CD4-positive, alpha-beta T cell treated with Interferon alpha-2 for 1 hour (primary cell): ENCODE results near the gene OSBPL6.

Experiments
- DNase-seq, 2 donors: peaks; one replicate each; pipeline ENCODE4 v3.0.0-alpha.2; 2020 to 2022

The OSBPL6 gene

GRCh38 chr2:178277741-178278197, 83.5 kb downstream of the OSBPL6 start:
- DNase-seq: no peak

GRCh38 chr2:178279142-178279541, 84.8 kb downstream of the OSBPL6 start:
- no peak for DNase-seq

GRCh38 chr2:178279636-178280035, 85.3 kb downstream of the OSBPL6 start:
- no peak for DNase-seq

GRCh38 chr2:178280244-178280852, 86.0 kb downstream of the OSBPL6 start:
- DNase-seq: peak; percentile 6 to 55

- no peak for DNase-seq
These were observed 87.9 kb downstream of the OSBPL6 start for GRCh38 chr2:178282075-178282815.

GRCh38 chr2:178283341-178283918, 89.1 kb downstream of the OSBPL6 start:
- no peak for DNase-seq

GRCh38 chr2:178284613-178285286, 90.4 kb downstream of the OSBPL6 start:
- no peak for DNase-seq

- DNase-seq: no peak
These were observed 90.9 kb downstream of the OSBPL6 start for GRCh38 chr2:178285287-178285615.

GRCh38 chr2:178286636-178287035, 92.3 kb downstream of the OSBPL6 start:
- no peak for DNase-seq

GRCh38 chr2:178287652-178288344, 93.5 kb downstream of the OSBPL6 start:
- no peak for DNase-seq

GRCh38 chr2:178291703-178292102, 97.4 kb downstream of the OSBPL6 start:
- DNase-seq: no peak

- DNase-seq: no peak
These were observed 98.3 kb downstream of the OSBPL6 start for GRCh38 chr2:178292586-178292985.

GRCh38 chr2:178295115-178295514, 100.8 kb downstream of the OSBPL6 start:
- no peak for DNase-seq

GRCh38 chr2:178295906-178296305, 101.6 kb downstream of the OSBPL6 start:
- DNase-seq: no peak

GRCh38 chr2:178296394-178297090, 102.2 kb downstream of the OSBPL6 start:
- DNase-seq: no peak

GRCh38 chr2:178297091-178297411, 102.7 kb downstream of the OSBPL6 start:
- no peak for DNase-seq

- DNase-seq: no peak
These were observed 104.5 kb downstream of the OSBPL6 start for GRCh38 chr2:178298785-178299212.

GRCh38 chr2:178301649-178302238, 107.4 kb downstream of the OSBPL6 start:
- DNase-seq: no peak

- DNase-seq: no peak
These were observed 110.0 kb downstream of the OSBPL6 start for GRCh38 chr2:178304333-178304732.

- DNase-seq: peak; percentile 5 to 14
These were observed 112.2 kb downstream of the OSBPL6 start for GRCh38 chr2:178306352-178307073.

- no peak for DNase-seq
These were observed 113.3 kb downstream of the OSBPL6 start for GRCh38 chr2:178307650-178308049.
